WTC11 (cell line): ENCODE results near the gene NDRG2. TPM values are rescaled to one million over a fixed set of nuclear protein-coding genes. Genes with fewer than 3 reads are reported as not detected.

ENCODE experiments used
- ARID4B ChIP-seq: sonication (generic); formaldehyde crosslinking; IDR thresholded peaks from 2 replicates; pipeline ENCODE4 v1.8.0; 2023; ENCODE audit warnings: missing genetic modification reagents, mild to moderate bottlenecking, borderline replicate concordance
- ATF3 ChIP-seq: sonication (generic); formaldehyde crosslinking; conservative IDR thresholded peaks from 2 replicates; pipeline ENCODE4 v1.8.1; 2022; ENCODE audit warnings: mild to moderate bottlenecking, missing genetic modification reagents
- CDX4 ChIP-seq: fragments of 250-450 bp; sonication (Bioruptor Pico); IDR thresholded peaks from 2 replicates; pipeline ENCODE4 v1.9.0; 2021; ENCODE audit warnings: moderate library complexity, mild to moderate bottlenecking, inconsistent platforms, borderline replicate concordance
- CREB1 ChIP-seq: sonication (generic); formaldehyde crosslinking; IDR thresholded peaks from 2 replicates; pipeline ENCODE4 v1.8.0; 2023; ENCODE audit warnings: mild to moderate bottlenecking, missing genetic modification reagents
- CREM ChIP-seq: sonication (generic); formaldehyde crosslinking; IDR thresholded peaks from 2 replicates; pipeline ENCODE4 v1.8.1; 2022; ENCODE audit warnings: mild to moderate bottlenecking, missing genetic modification reagents, moderate library complexity
- E2F4 ChIP-seq: sonication (generic); formaldehyde crosslinking; IDR thresholded peaks from 2 replicates; pipeline ENCODE4 v1.8.1; 2022; ENCODE audit warnings: low read depth, mild to moderate bottlenecking, moderate library complexity, missing genetic modification reagents, borderline replicate concordance
- ERG ChIP-seq: fragments of 250-450 bp; sonication (Bioruptor Pico); IDR thresholded peaks from 2 replicates; pipeline ENCODE4 v1.8.0; 2021; ENCODE audit warnings: mild to moderate bottlenecking
- FOXP4 ChIP-seq: sonication (generic); formaldehyde crosslinking; IDR thresholded peaks from 2 replicates; pipeline ENCODE4 v1.8.0; 2022; ENCODE audit warnings: mild to moderate bottlenecking, missing genetic modification reagents
- GTF2I ChIP-seq: fragments of 250-450 bp; sonication (Bioruptor Pico); conservative IDR thresholded peaks from 2 replicates; pipeline ENCODE4 v1.4.0; 2021; ENCODE audit warnings: mild to moderate bottlenecking
- IRF1 ChIP-seq: sonication (generic); formaldehyde crosslinking; IDR thresholded peaks from 2 replicates; pipeline ENCODE4 v1.8.0; 2023; ENCODE audit warnings: missing genetic modification reagents
- IRF2 ChIP-seq: sonication (generic); formaldehyde crosslinking; IDR thresholded peaks from 2 replicates; pipeline ENCODE4 v1.8.0; 2022; ENCODE audit warnings: low read depth, missing genetic modification reagents, borderline replicate concordance
- JUN ChIP-seq: sonication (generic); formaldehyde crosslinking; IDR thresholded peaks from 2 replicates; pipeline ENCODE4 v1.8.0; 2023; ENCODE audit warnings: mild to moderate bottlenecking, missing genetic modification reagents
- PREB ChIP-seq: sonication (generic); formaldehyde crosslinking; IDR thresholded peaks from 2 replicates; pipeline ENCODE4 v1.8.1; 2022; ENCODE audit warnings: mild to moderate bottlenecking, missing genetic modification reagents, moderate library complexity, borderline replicate concordance
- RELA ChIP-seq: sonication (generic); formaldehyde crosslinking; IDR thresholded peaks from 2 replicates; pipeline ENCODE4 v1.8.1; 2022; ENCODE audit warnings: missing genetic modification reagents, mild to moderate bottlenecking, borderline replicate concordance
- SMAD4 ChIP-seq: sonication (generic); formaldehyde crosslinking; IDR thresholded peaks from 2 replicates; pipeline ENCODE4 v1.8.0; 2022; ENCODE audit warnings: mild to moderate bottlenecking, missing genetic modification reagents
- SOX15 ChIP-seq: fragments of 250-450 bp; sonication (Bioruptor Pico); IDR thresholded peaks from 2 replicates; pipeline ENCODE4 v1.9.0; 2021; ENCODE audit warnings: mild to moderate bottlenecking
- ZBTB21 ChIP-seq: sonication (generic); formaldehyde crosslinking; IDR thresholded peaks from 2 replicates; pipeline ENCODE4 v1.8.1; 2023; ENCODE audit warnings: mild to moderate bottlenecking, missing genetic modification reagents, borderline replicate concordance
- ZNF121 ChIP-seq: sonication (generic); formaldehyde crosslinking; IDR thresholded peaks from 2 replicates; pipeline ENCODE4 v1.8.0; 2023; ENCODE audit warnings: missing genetic modification reagents
- ZNF219 ChIP-seq: sonication (generic); formaldehyde crosslinking; IDR thresholded peaks from 2 replicates; pipeline ENCODE4 v1.8.0; 2023; ENCODE audit warnings: missing genetic modification reagents, mild to moderate bottlenecking, borderline replicate concordance
- ZNF263 ChIP-seq: sonication (generic); formaldehyde crosslinking; IDR thresholded peaks from 2 replicates; pipeline ENCODE4 v1.8.1; 2022; ENCODE audit warnings: low read depth, mild to moderate bottlenecking, moderate library complexity, missing genetic modification reagents
- ZNF281 ChIP-seq: sonication (generic); formaldehyde crosslinking; IDR thresholded peaks from 2 replicates; pipeline ENCODE4 v1.8.0; 2023; ENCODE audit warnings: mild to moderate bottlenecking, missing genetic modification reagents
- ZNF396 ChIP-seq: fragments of 250-450 bp; sonication (Bioruptor Pico); IDR thresholded peaks from 2 replicates; pipeline ENCODE4 v1.8.0; 2021; ENCODE audit warnings: mild to moderate bottlenecking, moderate library complexity, borderline replicate concordance
- ZNF671 ChIP-seq: fragments of 250-450 bp; sonication (Bioruptor Pico); IDR thresholded peaks from 2 replicates; pipeline ENCODE4 v1.8.0; 2021; ENCODE audit warnings: mild to moderate bottlenecking
- total RNA-seq: library from RNA; stranded (reverse); gene quantifications from 3 replicates; pipeline ENCODE4 v1.2.3, GENCODE V29; 2021

The NDRG2 gene
- total RNA-seq, 1 experiment from 2014 or later = 32.2 TPM

GRCh38 chr14:20970983-20971704, 53.7 kb downstream of the NDRG2 start (continued):
- TF ChIP-seq ZNF121 (CRISPR knock-in tag) = no peak
- no peak for TF ChIP-seq CREM (CRISPR knock-in tag)
- TF ChIP-seq ZBTB21 (CRISPR knock-in tag) = no peak
- TF ChIP-seq IRF2 (CRISPR knock-in tag) = no peak
- no peak for TF ChIP-seq E2F4 (CRISPR knock-in tag)
- no peak for TF ChIP-seq ZNF396 (CRISPR knock-in tag)
- TF ChIP-seq FOXP4 (CRISPR knock-in tag) = no peak; the same call in 1 of the 2 replicates
- no peak for TF ChIP-seq CDX4
- no peak for TF ChIP-seq ZNF219 (CRISPR knock-in tag)
- no peak for TF ChIP-seq CREB1
- TF ChIP-seq JUN (CRISPR knock-in tag) = no peak
- no peak for TF ChIP-seq IRF1 (CRISPR knock-in tag)
- TF ChIP-seq ZNF281 (CRISPR knock-in tag) = no peak
- no peak for TF ChIP-seq ERG
- no peak for TF ChIP-seq ZNF671 (CRISPR knock-in tag)
- TF ChIP-seq GTF2I (CRISPR knock-in tag) = no peak
- TF ChIP-seq ZNF263 (CRISPR knock-in tag) = no peak
- no peak for TF ChIP-seq ATF3 (CRISPR knock-in tag)
- TF ChIP-seq SMAD4 (CRISPR knock-in tag) = no peak
- no peak for TF ChIP-seq SOX15 (CRISPR knock-in tag)
- no peak for TF ChIP-seq RELA (CRISPR knock-in tag)
- no peak for TF ChIP-seq PREB
- TF ChIP-seq ARID4B (CRISPR knock-in tag) = peak; percentile 20; the same call in 1 of the 2 replicates
